DND-41 (cell line): ENCODE measurements around the gene ST8SIA4.
A peak's percentile ranks its signal among the peaks of the same experiment; 100 is the strongest.

Source experiments
- ATAC-seq: fragments of 200-7000 bp; cut with Tn5 transposase; 3 replicates; pipeline ENCODE4 v1.9.1; 2021; ENCODE audit warnings: low read depth; ENCODE audit not compliant: insufficient read depth
- DNase-seq: peaks from one replicate; pipeline ENCODE4 v3.0.0-alpha.2; 2020
- H2AFZ ChIP-seq: 2 replicates; pipeline ENCODE4 v1.6.0; 2012; ENCODE audit warnings: low read depth, low read length
- H3K27ac ChIP-seq: 2 replicates; pipeline ENCODE4 v1.5.1; 2012; ENCODE audit warnings: low read length, inconsistent platforms
- H3K27me3 ChIP-seq: fragments of 200-600 bp; sonication (generic); 2 replicates; pipeline ENCODE4 v1.6.0; 2012; ENCODE audit warnings: low read length, mild to moderate bottlenecking, inconsistent platforms; ENCODE audit not compliant: insufficient read depth, poor library complexity
- H3K36me3 ChIP-seq: 2 replicates; pipeline ENCODE4 v1.5.1; 2012; ENCODE audit warnings: low read length, inconsistent platforms; ENCODE audit not compliant: insufficient read depth
- H3K4me1 ChIP-seq: 2 replicates; pipeline ENCODE4 v1.5.1; 2012; ENCODE audit warnings: mild to moderate bottlenecking, low read length; ENCODE audit not compliant: insufficient read depth
- H3K4me2 ChIP-seq: 2 replicates; pipeline ENCODE4 v1.6.0; 2012; ENCODE audit warnings: mild to moderate bottlenecking, moderate library complexity, low read length, inconsistent platforms; ENCODE audit not compliant: insufficient read depth
- H3K4me3 ChIP-seq, 2 experiments: fragments of 200-600 bp in 1 of 2; shearing (Covaris generic) in 1 of 2; 2 replicates each; pipeline ENCODE4 v1.5.1; 2012 to 2016; ENCODE audit warnings: inconsistent platforms in 2 of 2, low read length in 2 of 2, mild to moderate bottlenecking in 2 of 2, low read depth in 1 of 2, moderate library complexity in 1 of 2
- H3K79me2 ChIP-seq: 2 replicates; pipeline ENCODE4 v1.6.0; 2012; ENCODE audit warnings: low read length, inconsistent platforms; ENCODE audit not compliant: insufficient read depth
- H3K9ac ChIP-seq: 2 replicates; pipeline ENCODE4 v1.6.0; 2012; ENCODE audit warnings: low read depth, mild to moderate bottlenecking, inconsistent platforms, low read length, moderate library complexity
- H3K9me3 ChIP-seq: 2 replicates; pipeline ENCODE4 v1.5.1; 2012; ENCODE audit warnings: low read length, moderate library complexity, mild to moderate bottlenecking, inconsistent platforms; ENCODE audit not compliant: insufficient read depth, severe bottlenecking
- H4K20me1 ChIP-seq: 2 replicates; pipeline ENCODE4 v1.6.0; 2012; ENCODE audit warnings: low read length; ENCODE audit not compliant: insufficient read depth
- EZH2 ChIP-seq: IDR thresholded peaks from 3 replicates; pipeline ENCODE4 v1.6.1; 2012; ENCODE audit warnings: borderline replicate concordance, low read depth, mild to moderate bottlenecking, moderate library complexity, low read length, inconsistent platforms; ENCODE audit not compliant: severe bottlenecking
- TF ChIP-seq, protein P1 (sequence below): IDR thresholded peaks from 2 replicates; pipeline ENCODE4 v1.5.1; 2012; ENCODE audit warnings: borderline replicate concordance, low read length, moderate library complexity, mild to moderate bottlenecking; ENCODE audit not compliant: poor library complexity, severe bottlenecking; ENCODE audit errors: extremely low read depth

ST8SIA4 gene

GRCh38 chr5:100777680-100778300 lies 125.3 kb downstream of the ST8SIA4 start:
- no peaks in the 10 kb centered on the region for H3K36me3 ChIP-seq
- H3K27ac ChIP-seq = peak overlapping the region; percentile 75
- TF ChIP-seq EZH2 = no peak
- TF ChIP-seq, protein P1, sequence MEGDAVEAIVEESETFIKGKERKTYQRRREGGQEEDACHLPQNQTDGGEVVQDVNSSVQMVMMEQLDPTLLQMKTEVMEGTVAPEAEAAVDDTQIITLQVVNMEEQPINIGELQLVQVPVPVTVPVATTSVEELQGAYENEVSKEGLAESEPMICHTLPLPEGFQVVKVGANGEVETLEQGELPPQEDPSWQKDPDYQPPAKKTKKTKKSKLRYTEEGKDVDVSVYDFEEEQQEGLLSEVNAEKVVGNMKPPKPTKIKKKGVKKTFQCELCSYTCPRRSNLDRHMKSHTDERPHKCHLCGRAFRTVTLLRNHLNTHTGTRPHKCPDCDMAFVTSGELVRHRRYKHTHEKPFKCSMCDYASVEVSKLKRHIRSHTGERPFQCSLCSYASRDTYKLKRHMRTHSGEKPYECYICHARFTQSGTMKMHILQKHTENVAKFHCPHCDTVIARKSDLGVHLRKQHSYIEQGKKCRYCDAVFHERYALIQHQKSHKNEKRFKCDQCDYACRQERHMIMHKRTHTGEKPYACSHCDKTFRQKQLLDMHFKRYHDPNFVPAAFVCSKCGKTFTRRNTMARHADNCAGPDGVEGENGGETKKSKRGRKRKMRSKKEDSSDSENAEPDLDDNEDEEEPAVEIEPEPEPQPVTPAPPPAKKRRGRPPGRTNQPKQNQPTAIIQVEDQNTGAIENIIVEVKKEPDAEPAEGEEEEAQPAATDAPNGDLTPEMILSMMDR = no peak
- peak overlapping the region; percentile 27; the same call in 1 of the 2 replicates for H3K9ac ChIP-seq
- H3K4me2 ChIP-seq = peak overlapping the region; percentile 35
- ATAC-seq (peak; percentile 76), DNase-seq (peak; percentile 51)
- H3K4me1 ChIP-seq = peaks cover 44% of the 10 kb centered on the region
- peak overlapping the region in 1 of 2 experiments; percentile 17; a peak in 1 of 4 replicates for H3K4me3 ChIP-seq
- no peaks in the 10 kb centered on the region for H3K9me3 ChIP-seq
- H2AFZ ChIP-seq = peak overlapping the region; percentile 58
- H4K20me1 ChIP-seq = no peaks in the 10 kb centered on the region
- no peaks in the 10 kb centered on the region for H3K27me3 ChIP-seq
- no peaks in the 10 kb centered on the region for H3K79me2 ChIP-seq

GRCh38 chr5:100775533-100775855 lies 127.6 kb downstream of the ST8SIA4 start:
- Histone ChIP-seq H3K4me2 (no peak overlapping the region), H3K4me1 (peaks cover 42% of the 10 kb centered on the region), H3K4me3 (no peak overlapping the region), H3K9me3 (no peaks in the 10 kb centered on the region), H3K9ac (no peak overlapping the region), H3K27me3 (no peaks in the 10 kb centered on the region), H2AFZ (no peak overlapping the region), H3K27ac (no peak overlapping the region), H3K79me2 (no peaks in the 10 kb centered on the region), H4K20me1 (no peaks in the 10 kb centered on the region), H3K36me3 (no peaks in the 10 kb centered on the region)
- DNase-seq = no peak
- TF ChIP-seq, protein P1 = no peak
- TF ChIP-seq EZH2 = no peak
- no peak for ATAC-seq

GRCh38 chr5:100772548-100772947 lies 130.5 kb downstream of the ST8SIA4 start:
- Histone ChIP-seq H3K79me2 (no peaks in the 10 kb centered on the region), H2AFZ (no peak overlapping the region), H3K9ac (no peak overlapping the region), H3K27me3 (no peaks in the 10 kb centered on the region), H3K36me3 (no peaks in the 10 kb centered on the region), H3K9me3 (no peaks in the 10 kb centered on the region), H3K4me3 (no peak overlapping the region), H4K20me1 (no peaks in the 10 kb centered on the region), H3K27ac (no peak overlapping the region), H3K4me1 (peaks cover 13% of the 10 kb centered on the region), H3K4me2 (no peak overlapping the region)
- no peak for TF ChIP-seq EZH2
- TF ChIP-seq, protein P1 = no peak
- no peak for ATAC-seq
- no peak for DNase-seq

DNA sequence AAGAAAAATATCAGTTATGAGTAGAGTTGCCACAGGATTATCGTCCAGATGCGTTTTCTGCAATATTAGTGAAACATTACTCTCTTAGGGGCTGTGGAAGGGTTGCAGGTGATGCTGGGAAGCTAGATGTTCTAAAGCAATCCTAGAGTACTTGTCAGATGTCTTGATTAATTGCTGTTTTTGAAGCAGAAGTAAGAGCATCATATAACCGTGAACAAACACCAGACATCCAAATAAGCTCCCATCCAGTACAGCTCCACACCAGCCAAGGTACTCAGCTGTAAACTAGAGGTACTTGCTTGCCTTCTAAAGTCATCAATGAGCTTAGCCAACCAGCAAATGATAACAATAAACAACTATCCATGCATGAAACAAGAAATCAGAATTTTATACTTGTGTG lies 131.1 kb downstream of the ST8SIA4 start:
- H4K20me1 ChIP-seq = no peaks in the 10 kb centered on the region
- no peaks in the 10 kb centered on the region for H3K36me3 ChIP-seq
- no peak overlapping the region for H3K4me2 ChIP-seq
- no peak overlapping the region for H2AFZ ChIP-seq
- no peak for ATAC-seq
- H3K27ac ChIP-seq = no peak overlapping the region
- H3K4me3 ChIP-seq = no peak overlapping the region
- H3K9ac ChIP-seq = no peak overlapping the region
- no peak for TF ChIP-seq EZH2
- TF ChIP-seq, protein P1 = no peak
- H3K9me3 ChIP-seq = no peaks in the 10 kb centered on the region
- no peaks in the 10 kb centered on the region for H3K27me3 ChIP-seq
- H3K79me2 ChIP-seq = no peaks in the 10 kb centered on the region
- H3K4me1 ChIP-seq = peaks cover 8% of the 10 kb centered on the region
- DNase-seq = no peak
